ENCODE data around the gene IGF2BP2. TPM values are rescaled to one million over a fixed set of nuclear protein-coding genes. Genes with fewer than 3 reads are reported as not detected.
"Not testable (repeated sequence)": the region's sequence is repeated elsewhere in the genome, so short reads cannot be mapped to it uniquely, and the experiment has no call there.

The IGF2BP2 gene
- total RNA-seq, 1 donor from 2014 or later, result 201 TPM

DNA sequence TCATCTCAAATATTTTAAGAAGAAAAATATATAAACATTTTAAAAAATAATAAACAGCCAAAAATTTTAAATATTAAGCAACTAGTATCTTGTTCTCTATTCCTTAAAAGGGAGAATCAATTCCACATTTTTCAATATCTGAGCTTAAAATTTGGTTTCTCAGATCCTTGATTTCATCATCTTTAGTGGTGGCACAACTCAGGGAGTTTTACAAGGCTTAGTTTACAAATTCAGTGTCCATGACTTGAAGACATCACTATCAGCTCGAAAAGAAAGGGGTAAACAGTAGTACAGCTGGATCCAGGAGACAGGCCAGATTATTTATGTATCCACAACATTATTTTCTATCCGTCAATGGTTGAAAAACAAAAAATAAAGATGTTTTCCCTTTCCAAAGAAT, 11.6 kb downstream of the IGF2BP2 start:
- H3K27me3 Mint-ChIP-seq (ENCODE audit: low read depth), result no peaks in the 10 kb centered on the region
- DNase-seq (ENCODE audit: low spot score in 2 of 2, unreplicated experiment in 2 of 2), result no peak
- no peak for TF ChIP-seq CTCF (IDR thresholded peaks at IDR 0.05; ENCODE audit: unreplicated experiment)
- no peaks in the 10 kb centered on the region for H3K9me3 Mint-ChIP-seq
- H3K4me1 Mint-ChIP-seq, result peaks cover 62% of the 10 kb centered on the region
- no peak overlapping the region for H3K4me3 Mint-ChIP-seq
- H3K36me3 Mint-ChIP-seq, result no peaks in the 10 kb centered on the region
- H3K27ac Mint-ChIP-seq, result peak overlapping the region; percentile 90

DNA sequence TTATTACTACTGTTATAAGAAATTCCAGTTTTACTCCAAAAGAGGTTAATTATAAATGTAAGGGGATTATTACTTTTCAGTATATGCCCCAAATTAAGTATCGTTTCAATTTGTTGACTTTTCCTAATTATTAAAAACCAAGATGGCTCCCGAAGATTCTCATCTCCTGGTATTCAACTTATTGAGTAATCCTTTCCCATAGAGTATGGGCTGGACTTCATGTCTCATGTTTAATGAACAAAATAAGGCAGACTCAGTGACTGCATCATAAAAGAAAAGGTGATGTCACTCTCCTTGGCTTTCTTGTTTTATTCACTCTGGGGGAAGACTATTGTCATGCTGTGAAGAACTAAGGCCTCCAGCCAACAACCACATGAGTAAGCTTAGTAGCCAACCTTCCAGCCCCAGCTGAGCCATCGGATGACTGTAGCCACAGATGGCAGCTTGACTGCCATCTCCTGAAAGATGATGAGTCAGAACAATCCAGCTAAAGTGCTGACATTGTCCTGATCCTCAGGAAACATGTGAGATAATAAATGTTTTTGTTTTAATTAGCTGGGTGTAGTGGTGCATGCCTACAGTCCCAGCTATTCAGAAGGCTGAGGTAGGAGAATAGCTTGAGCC, 17.3 kb downstream of the IGF2BP2 start:
- Mint-ChIP-seq H3K27ac (no peak overlapping the region), H3K36me3 (peaks cover 4% of the 10 kb centered on the region), H3K9me3 (no peaks in the 10 kb centered on the region), H3K4me3 (no peak overlapping the region), H3K27me3 (ENCODE audit: low read depth) (no peaks in the 10 kb centered on the region), H3K4me1 (peaks cover 18% of the 10 kb centered on the region)
- no peak for DNase-seq (ENCODE audit: low spot score in 2 of 2, unreplicated experiment in 2 of 2)
- TF ChIP-seq CTCF (IDR thresholded peaks at IDR 0.05; ENCODE audit: unreplicated experiment), result no peak

DNA sequence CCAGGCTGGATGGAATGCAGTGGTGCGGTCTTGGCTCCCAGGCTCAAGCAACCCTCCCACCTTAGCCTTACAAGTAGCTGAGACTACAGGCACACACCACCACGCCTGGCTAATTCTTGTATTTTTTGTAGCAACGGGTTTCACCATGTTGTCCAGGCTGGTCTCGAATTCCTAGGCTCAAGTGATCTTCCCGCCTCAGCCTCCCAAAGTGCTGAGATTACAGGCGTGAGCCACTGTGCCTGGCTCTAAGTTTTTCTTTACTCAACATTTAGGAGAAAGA, 26.1 kb downstream of the IGF2BP2 start:
- not testable (repeated sequence) for H3K4me3 Mint-ChIP-seq; H3K27me3 Mint-ChIP-seq (ENCODE audit: low read depth); DNase-seq (ENCODE audit: low spot score in 2 of 2, unreplicated experiment in 2 of 2)
- Mint-ChIP-seq H3K36me3 (peaks cover 16% of the 10 kb centered on the region), H3K9me3 (peaks cover 10% of the 10 kb centered on the region), H3K4me1 (peaks cover 19% of the 10 kb centered on the region), H3K27ac (peak overlapping the region; percentile 67)

- Mint-ChIP-seq H3K9me3 (peaks cover 10% of the 10 kb centered on the region), H3K4me3 (no peak overlapping the region), H3K36me3 (peaks cover 16% of the 10 kb centered on the region), H3K27me3 (ENCODE audit: low read depth) (no peaks in the 10 kb centered on the region), H3K4me1 (peaks cover 23% of the 10 kb centered on the region), H3K27ac (peak overlapping the region; percentile 17)
- TF ChIP-seq CTCF (IDR thresholded peaks at IDR 0.05; ENCODE audit: unreplicated experiment), result no peak
- DNase-seq (ENCODE audit: low spot score in 2 of 2, unreplicated experiment in 2 of 2), result no peak
These were observed 26.6 kb downstream of the IGF2BP2 start for GRCh38 chr3:185797993-185798830.

DNA sequence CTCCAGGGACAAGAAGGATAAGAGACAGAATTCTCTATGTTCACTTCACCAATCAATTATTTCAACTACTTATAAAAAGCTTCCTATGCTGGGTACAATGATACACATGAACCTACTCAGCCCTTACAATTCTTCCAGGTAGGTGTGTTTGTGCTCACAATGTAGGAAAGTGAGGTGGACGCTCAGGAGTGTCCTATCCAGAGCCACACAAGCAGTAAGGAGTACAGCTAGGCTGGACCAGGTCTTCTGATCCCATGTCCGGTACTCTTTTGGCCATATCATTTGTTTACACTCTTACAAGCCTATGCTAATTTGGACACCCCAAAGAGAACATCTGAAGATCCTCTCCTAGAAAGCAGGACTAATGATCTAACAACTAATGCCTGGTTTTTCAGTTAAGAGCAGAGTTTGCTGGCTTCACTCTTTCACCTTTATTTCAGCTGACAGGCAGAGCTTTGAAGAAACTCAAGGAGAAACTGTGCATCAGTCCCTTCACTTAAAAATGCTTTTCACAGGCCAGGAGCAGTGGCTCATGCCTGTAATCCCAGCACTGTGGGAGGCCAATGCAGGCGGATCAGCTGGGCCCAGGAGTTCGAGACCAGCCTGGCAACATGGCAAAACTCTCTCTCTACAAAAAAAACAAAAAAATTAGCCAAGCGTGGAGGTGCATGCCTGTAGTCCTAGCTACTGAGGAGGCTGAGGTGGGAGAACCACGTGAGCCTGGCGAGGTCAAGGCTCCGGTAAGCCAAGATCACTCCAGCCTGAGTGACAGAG, 27.5 kb downstream of the IGF2BP2 start:
- Mint-ChIP-seq H3K27ac (peak overlapping the region; percentile 79), H3K4me1 (peaks cover 25% of the 10 kb centered on the region)

More for the DNA sequence above, 27.5 kb downstream of the IGF2BP2 start:
- no peaks in the 10 kb centered on the region for H3K27me3 Mint-ChIP-seq (ENCODE audit: low read depth)
- H3K9me3 Mint-ChIP-seq, result peaks cover 10% of the 10 kb centered on the region
- H3K4me3 Mint-ChIP-seq, result no peak overlapping the region
- peaks cover 16% of the 10 kb centered on the region for H3K36me3 Mint-ChIP-seq
- TF ChIP-seq CTCF (IDR thresholded peaks at IDR 0.05; ENCODE audit: unreplicated experiment), result no peak
- DNase-seq (ENCODE audit: low spot score in 2 of 2, unreplicated experiment in 2 of 2), result no peak

All from mesothelial cell of epicardium (in vitro differentiated cells).